Osteocyte (in vitro differentiated cells): Measurements from ENCODE around the gene RAB40B. TPM values are rescaled to one million over a fixed set of nuclear protein-coding genes. Genes with fewer than 3 reads are reported as not detected.

Source experiments
- DNase-seq: peaks from one replicate; pipeline ENCODE4 v3.0.0; 2021; ENCODE audit warnings: mixed read lengths; ENCODE audit not compliant: unreplicated experiment; ENCODE audit errors: extremely low spot score
- H3K27ac Mint-ChIP-seq: one replicate; pipeline ENCODE4 v1.8.0; 2021; ENCODE audit warnings: mild to moderate bottlenecking, mixed read lengths; ENCODE audit not compliant: unreplicated experiment
- H3K27me3 Mint-ChIP-seq: one replicate; pipeline ENCODE4 v1.8.0; 2021; ENCODE audit warnings: mixed read lengths; ENCODE audit not compliant: unreplicated experiment
- H3K36me3 Mint-ChIP-seq: one replicate; pipeline ENCODE4 v1.8.0; 2021; ENCODE audit warnings: mixed read lengths; ENCODE audit not compliant: unreplicated experiment
- H3K4me1 Mint-ChIP-seq: one replicate; pipeline ENCODE4 v1.8.0; 2021; ENCODE audit warnings: mixed read lengths; ENCODE audit not compliant: unreplicated experiment
- H3K4me3 Mint-ChIP-seq: one replicate; pipeline ENCODE4 v1.8.0; 2021; ENCODE audit warnings: mild to moderate bottlenecking, moderate library complexity, mixed read lengths; ENCODE audit not compliant: unreplicated experiment
- H3K9me3 Mint-ChIP-seq: one replicate; pipeline ENCODE4 v1.8.0; 2021; ENCODE audit warnings: mixed read lengths; ENCODE audit not compliant: unreplicated experiment
- CTCF ChIP-seq: fragments of 200-600 bp; sonication (generic); IDR thresholded peaks from 2 replicates; pipeline ENCODE4 v1.5.0; 2021; ENCODE audit warnings: antibody characterized with exemption, mild to moderate bottlenecking, moderate library complexity
- total RNA-seq: library from RNA; stranded (reverse); gene quantifications from 2 replicates; pipeline ENCODE4 v1.2.1, GENCODE V29; 2021

RAB40B gene
- total RNA-seq, 1 donor from 2014 or later = 13.4 TPM

- Mint-ChIP-seq H3K36me3 (peaks cover 6% of the 10 kb centered on the region), H3K4me1 (no peaks in the 10 kb centered on the region), H3K27ac (no peak overlapping the region), H3K4me3 (no peak overlapping the region), H3K27me3 (no peaks in the 10 kb centered on the region), H3K9me3 (no peaks in the 10 kb centered on the region)
- DNase-seq = no peak
- no peak for TF ChIP-seq CTCF
These were observed 44.6 kb downstream of the RAB40B start for GRCh38 chr17:82653651-82654528.

GRCh38 chr17:82650723-82651122 is 47.8 kb downstream of the RAB40B start:
- H3K4me1 Mint-ChIP-seq = peaks cover 14% of the 10 kb centered on the region
- no peak for DNase-seq
- H3K4me3 Mint-ChIP-seq = no peak overlapping the region
- no peak overlapping the region for H3K27ac Mint-ChIP-seq
- H3K9me3 Mint-ChIP-seq = no peaks in the 10 kb centered on the region
- H3K27me3 Mint-ChIP-seq = no peaks in the 10 kb centered on the region
- TF ChIP-seq CTCF = no peak
- no peaks in the 10 kb centered on the region for H3K36me3 Mint-ChIP-seq

GRCh38 chr17:82649501-82650261 is 48.8 kb downstream of the RAB40B start:
- no peaks in the 10 kb centered on the region for H3K36me3 Mint-ChIP-seq
- no peaks in the 10 kb centered on the region for H3K9me3 Mint-ChIP-seq
- H3K27ac Mint-ChIP-seq = peak overlapping the region; percentile 53
- H3K27me3 Mint-ChIP-seq = no peaks in the 10 kb centered on the region
- DNase-seq = no peak
- H3K4me1 Mint-ChIP-seq = peaks cover 17% of the 10 kb centered on the region
- H3K4me3 Mint-ChIP-seq = peak overlapping the region; percentile 50
- TF ChIP-seq CTCF = no peak

- Mint-ChIP-seq H3K27me3 (no peaks in the 10 kb centered on the region), H3K27ac (no peak overlapping the region), H3K36me3 (peaks cover 3% of the 10 kb centered on the region), H3K9me3 (no peaks in the 10 kb centered on the region), H3K4me1 (peaks cover 17% of the 10 kb centered on the region), H3K4me3 (peak overlapping the region; percentile 35)
- no peak for DNase-seq
- no peak for TF ChIP-seq CTCF
These were observed 49.7 kb downstream of the RAB40B start for GRCh38 chr17:82648742-82649331.
